B cell (primary cell): ENCODE data around the gene THEMIS. TPM values are rescaled to one million over a fixed set of nuclear protein-coding genes. Genes with fewer than 3 reads are reported as not detected.

ENCODE experiments used
- ATAC-seq: fragments of 200-7000 bp; cut with Tn5 transposase; one replicate; pipeline ENCODE4 v1.10.0; 2021; ENCODE audit warnings: low read depth, mild to moderate bottlenecking, moderate number of reproducible peaks, moderate library complexity
- CTCF ChIA-PET: fragments of 350-600 bp; sonication (Branson Sonifier 250); formaldehyde crosslinking; loops from one replicate; lab custom pipeline; 2021; ENCODE audit warnings: antibody characterized with exemption, inconsistent platforms; lab: Charles Lee
- POLR2A ChIA-PET: fragments of 350-600 bp; sonication (Branson Sonifier 250); formaldehyde crosslinking; loops from one replicate; lab custom pipeline; 2021; ENCODE audit warnings: antibody characterized with exemption; lab: Charles Lee
- DNase-seq: peaks from one replicate; pipeline ENCODE4 v3.0.0; 2013
- H2AFZ ChIP-seq: 2 replicates; pipeline ENCODE4 v1.6.1; 2012; ENCODE audit warnings: mild to moderate bottlenecking, low read depth, low read length; ENCODE audit not compliant: insufficient read depth, poor library complexity, severe bottlenecking
- H3K27ac ChIP-seq, 2 donors: 1 replicate in 1 of 2; 2 replicates in 1 of 2; pipeline ENCODE4 v1.5.1; 2012 to 2013; ENCODE audit warnings: low read length in 2 of 2, mild to moderate bottlenecking in 2 of 2, moderate library complexity in 1 of 2
- H3K27me3 ChIP-seq, 4 experiments: fragments of 200-600 bp in 1 of 4; sonication (generic) in 1 of 4; replicated peaks in 1 of 4; 1 replicate in 2 of 4; 2 replicates in 2 of 4; pipeline versions ENCODE4 v1.6.1 to v1.7.0; 2013 to 2016; ENCODE audit warnings: low read length in 3 of 4, mild to moderate bottlenecking in 2 of 4, mixed read lengths in 1 of 4, moderate library complexity in 1 of 4; ENCODE audit not compliant: insufficient read depth in 4 of 4, control insufficient read depth in 3 of 4; ENCODE audit errors: control extremely low read depth in 1 of 4
- H3K36me3 ChIP-seq, 2 experiments: replicated peaks in 1 of 2; 1 replicate in 1 of 2; 2 replicates in 1 of 2; pipeline versions ENCODE4 v1.6.1 to v1.7.1; 2013; ENCODE audit warnings: low read length in 1 of 2; ENCODE audit not compliant: insufficient read depth in 2 of 2, control insufficient read depth in 1 of 2; ENCODE audit errors: control extremely low read depth in 1 of 2, extremely low read depth in 1 of 2
- H3K4me1 ChIP-seq, 2 donors: fragments of 200-600 bp in 1 of 2; sonication (generic) in 1 of 2; 1 replicate in 1 of 2; 2 replicates in 1 of 2; pipeline versions ENCODE4 v1.5.1 to v1.6.1; 2013 to 2017; ENCODE audit warnings: low read length in 2 of 2; ENCODE audit not compliant: control insufficient read depth in 2 of 2, insufficient read depth in 2 of 2
- H3K4me2 ChIP-seq: replicated peaks from 2 replicates; pipeline ENCODE3; 2012; ENCODE audit warnings: mild to moderate bottlenecking, low read depth, low read length; ENCODE audit not compliant: poor library complexity, severe bottlenecking
- H3K4me3 ChIP-seq, 5 experiments: fragments of 200-600 bp in 1 of 5; sonication (generic) in 1 of 5; 1 replicate in 3 of 5; 2 replicates in 2 of 5; pipeline versions ENCODE4 v1.5.1 to v1.7.0; 2011 to 2016; ENCODE audit warnings: low read length in 4 of 5, mild to moderate bottlenecking in 4 of 5, low read depth in 2 of 5, control low read depth in 1 of 5, moderate library complexity in 1 of 5; ENCODE audit not compliant: insufficient read depth in 1 of 5; ENCODE audit errors: control extremely low read depth in 1 of 5, extremely low read depth in 1 of 5
- H3K79me2 ChIP-seq: fragments of 200-600 bp; sonication (generic); one replicate; pipeline ENCODE4 v1.6.0; 2016; ENCODE audit warnings: low read length; ENCODE audit not compliant: control insufficient read depth, insufficient read depth
- H3K9ac ChIP-seq: fragments of 200-600 bp; sonication (generic); 2 replicates; pipeline ENCODE4 v1.6.1; 2017; ENCODE audit warnings: mild to moderate bottlenecking, low read length, moderate library complexity
- H3K9me3 ChIP-seq, 3 donors: one replicate each; pipeline versions ENCODE4 v1.6.1 to v1.7.1; 2013; ENCODE audit warnings: low read length in 2 of 3; ENCODE audit not compliant: control insufficient read depth in 2 of 3, insufficient read depth in 1 of 3; ENCODE audit errors: control extremely low read depth in 1 of 3
- H4K20me1 ChIP-seq: 2 replicates; pipeline ENCODE4 v1.6.0; 2012; ENCODE audit warnings: mild to moderate bottlenecking, low read length; ENCODE audit not compliant: insufficient read depth, control insufficient read depth, poor library complexity, severe bottlenecking
- H3K27ac Mint-ChIP-seq: one replicate; pipeline ENCODE4 v1.8.0; 2021; ENCODE audit warnings: mixed read lengths
- H3K27me3 Mint-ChIP-seq: one replicate; pipeline ENCODE4 v1.8.0; 2021; ENCODE audit warnings: mixed read lengths
- H3K4me1 Mint-ChIP-seq: one replicate; pipeline ENCODE4 v1.8.0; 2021; ENCODE audit warnings: mixed read lengths
- H3K4me3 Mint-ChIP-seq: one replicate; pipeline ENCODE4 v1.8.0; 2021; ENCODE audit warnings: mixed read lengths
- H3K9me3 Mint-ChIP-seq: one replicate; pipeline ENCODE4 v1.8.0; 2022; ENCODE audit warnings: mixed read lengths; ENCODE audit not compliant: insufficient read depth
- EZH2 ChIP-seq: IDR thresholded peaks from 2 replicates; pipeline ENCODE4 v1.6.1; 2012; ENCODE audit warnings: borderline replicate concordance, low read depth, mild to moderate bottlenecking, moderate library complexity, low read length; ENCODE audit not compliant: insufficient read depth, poor library complexity, severe bottlenecking
- WGBS: methylation state at CpG from one replicate; pipeline ENCODE4 v1.1.5; 2013; ENCODE audit warnings: missing lambda C conversion rate; ENCODE audit not compliant: insufficient coverage; 5-methylcytosine and 5-hydroxymethylcytosine counted together
- intact Hi-C: fragments of 100-400 bp; cut with micrococcal nuclease; formaldehyde crosslinking; loops from one replicate; pipeline ENCODE4 v1.10.0; 2022
- polyA minus RNA-seq: library from RNA; depleted of rRNA, polyadenylated mRNA; stranded (reverse); fragments of >200 nt; gene quantifications from 2 replicates; pipeline ENCODE4 v1.2.3, GENCODE V29; 2012
- polyA plus RNA-seq: library from polyadenylated mRNA; depleted of rRNA; stranded (reverse); fragments of >200 nt; gene quantifications from 2 replicates; pipeline ENCODE4 v1.2.3, GENCODE V29; 2012
- total RNA-seq, 2 donors: library from RNA; stranded (reverse); fragments of 120-200 nt in 1 of 2; gene quantifications; 1 replicate in 1 of 2; 2 replicates in 1 of 2; pipeline versions ENCODE4 v1.2.3 to v1.2.4, GENCODE V29; 2013 to 2022
- TF ChIP-seq, protein P1 (sequence below): fragments of 200-600 bp; IDR thresholded peaks from one replicate; pipeline ENCODE4 v1.8.0; 2022; ENCODE audit warnings: antibody characterized with exemption, mild to moderate bottlenecking

THEMIS gene, protein sequence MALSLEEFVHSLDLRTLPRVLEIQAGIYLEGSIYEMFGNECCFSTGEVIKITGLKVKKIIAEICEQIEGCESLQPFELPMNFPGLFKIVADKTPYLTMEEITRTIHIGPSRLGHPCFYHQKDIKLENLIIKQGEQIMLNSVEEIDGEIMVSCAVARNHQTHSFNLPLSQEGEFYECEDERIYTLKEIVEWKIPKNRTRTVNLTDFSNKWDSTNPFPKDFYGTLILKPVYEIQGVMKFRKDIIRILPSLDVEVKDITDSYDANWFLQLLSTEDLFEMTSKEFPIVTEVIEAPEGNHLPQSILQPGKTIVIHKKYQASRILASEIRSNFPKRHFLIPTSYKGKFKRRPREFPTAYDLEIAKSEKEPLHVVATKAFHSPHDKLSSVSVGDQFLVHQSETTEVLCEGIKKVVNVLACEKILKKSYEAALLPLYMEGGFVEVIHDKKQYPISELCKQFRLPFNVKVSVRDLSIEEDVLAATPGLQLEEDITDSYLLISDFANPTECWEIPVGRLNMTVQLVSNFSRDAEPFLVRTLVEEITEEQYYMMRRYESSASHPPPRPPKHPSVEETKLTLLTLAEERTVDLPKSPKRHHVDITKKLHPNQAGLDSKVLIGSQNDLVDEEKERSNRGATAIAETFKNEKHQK
- total RNA-seq (0.30 TPM in 1 of 2 replicates, not detected in the other), polyA plus RNA-seq (0.10 and 0.52 TPM in 2 replicates), polyA minus RNA-seq (0.34 and 1.4 TPM in 2 replicates)
- 0.19 TPM for total RNA-seq (2013)

DNA sequence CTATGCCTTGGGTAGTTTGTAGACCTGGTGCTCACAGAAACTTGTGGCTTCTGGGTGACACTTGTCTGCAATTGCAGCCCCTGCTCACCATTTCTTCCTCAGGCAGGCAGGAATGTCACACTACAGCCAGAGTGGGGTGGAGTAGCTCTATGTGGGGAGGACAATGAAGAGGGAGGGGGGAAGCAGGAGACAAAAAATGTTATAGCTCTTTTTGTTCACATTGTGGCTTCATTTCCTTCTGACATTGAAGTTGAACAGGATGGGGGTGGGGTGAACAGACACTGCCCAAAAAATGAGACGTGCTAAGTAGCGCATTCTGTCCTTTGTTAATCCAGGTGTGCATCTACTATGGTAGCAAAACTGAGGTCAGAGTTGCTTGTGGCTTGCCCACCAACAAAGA, at the start of gene THEMIS:
THEMIS (minus strand) TSS at position 124 of the 400 bp plus-strand sequence. CDS start 126 bp downstream, outside the sequence.
- no peak within 1 kb of the TSS for H3K4me3 ChIP-seq

More for the DNA sequence above, at the start of gene THEMIS:
- Histone ChIP-seq H3K4me1 (no peaks in the 10 kb centered on the region), H3K9me3 (no peaks in the 10 kb centered on the region), H3K79me2 (no peaks in the 10 kb centered on the region), H3K36me3 (no peaks in the 10 kb centered on the region), H3K27me3 (no peaks in the 10 kb centered on the region), H3K4me2 (no peak within 1 kb of the TSS), H2AFZ (no peak within 1 kb of the TSS), H3K9ac (no peak within 1 kb of the TSS), H4K20me1 (no peaks in the 10 kb centered on the region), H3K27ac (no peak within 1 kb of the TSS)
- no peak for ATAC-seq
- ChIA-PET POLR2A (no interaction called here), CTCF (no interaction called here)
- TF ChIP-seq EZH2, result no peak
- TF ChIP-seq, protein P1, sequence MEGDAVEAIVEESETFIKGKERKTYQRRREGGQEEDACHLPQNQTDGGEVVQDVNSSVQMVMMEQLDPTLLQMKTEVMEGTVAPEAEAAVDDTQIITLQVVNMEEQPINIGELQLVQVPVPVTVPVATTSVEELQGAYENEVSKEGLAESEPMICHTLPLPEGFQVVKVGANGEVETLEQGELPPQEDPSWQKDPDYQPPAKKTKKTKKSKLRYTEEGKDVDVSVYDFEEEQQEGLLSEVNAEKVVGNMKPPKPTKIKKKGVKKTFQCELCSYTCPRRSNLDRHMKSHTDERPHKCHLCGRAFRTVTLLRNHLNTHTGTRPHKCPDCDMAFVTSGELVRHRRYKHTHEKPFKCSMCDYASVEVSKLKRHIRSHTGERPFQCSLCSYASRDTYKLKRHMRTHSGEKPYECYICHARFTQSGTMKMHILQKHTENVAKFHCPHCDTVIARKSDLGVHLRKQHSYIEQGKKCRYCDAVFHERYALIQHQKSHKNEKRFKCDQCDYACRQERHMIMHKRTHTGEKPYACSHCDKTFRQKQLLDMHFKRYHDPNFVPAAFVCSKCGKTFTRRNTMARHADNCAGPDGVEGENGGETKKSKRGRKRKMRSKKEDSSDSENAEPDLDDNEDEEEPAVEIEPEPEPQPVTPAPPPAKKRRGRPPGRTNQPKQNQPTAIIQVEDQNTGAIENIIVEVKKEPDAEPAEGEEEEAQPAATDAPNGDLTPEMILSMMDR, result no peak
- WGBS, result 44% methylated on average over 2 of the region's 2 CpGs
- intact Hi-C loops, result no loop called here
- Mint-ChIP-seq H3K4me3 (no peak within 1 kb of the TSS), H3K27me3 (no peaks in the 10 kb centered on the region), H3K4me1 (no peaks in the 10 kb centered on the region), H3K9me3 (peaks cover 2% of the 10 kb centered on the region), H3K27ac (no peak within 1 kb of the TSS)
- no peak for DNase-seq
